Caco-2 (cell line): Measurements from ENCODE around the gene TSPAN33. TPM values are rescaled to one million over a fixed set of nuclear protein-coding genes. Genes with fewer than 3 reads are reported as not detected.
A peak's percentile ranks its signal among the peaks of the same experiment; 100 is the strongest.

Experiments used
- BruUV-seq: library from RNA; stranded (reverse); fragments of 400-500 nt; replicated peaks from 2 replicates; lab custom pipeline; 2021; lab: Mats Ljungman, UMichigan
- CTCF ChIA-PET: fragments of 300-600 bp; sonication (Branson Sonifier 250); formaldehyde crosslinking; loops from one replicate; lab custom pipeline; 2022; ENCODE audit warnings: antibody characterized with exemption; lab: Charles Lee
- POLR2A ChIA-PET: fragments of 300-600 bp; sonication (Branson Sonifier 250); formaldehyde crosslinking; loops from one replicate; lab custom pipeline; 2022; ENCODE audit warnings: antibody characterized with exemption; lab: Charles Lee
- DNase-seq, 2 experiments: peaks; one replicate each; pipeline versions ENCODE4 v3.0.0 to v3.0.0-alpha.2; 2020 to 2022
- H3K27me3 ChIP-seq: replicated peaks from 2 replicates; pipeline ENCODE4 v1.6.0; 2011; ENCODE audit warnings: low read length; ENCODE audit not compliant: control insufficient read depth, insufficient read depth
- H3K36me3 ChIP-seq: 2 replicates; pipeline ENCODE4 v1.5.1; 2011; ENCODE audit warnings: low read length; ENCODE audit not compliant: control insufficient read depth, insufficient read depth
- H3K4me1 ChIP-seq: fragments of 250-450 bp; sonication (Bioruptor Pico); 2 replicates; pipeline ENCODE4 v1.5.1; 2020; ENCODE audit warnings: mild to moderate bottlenecking
- H3K4me3 ChIP-seq: 2 replicates; pipeline ENCODE4 v1.5.1; 2011; ENCODE audit warnings: low read depth, mild to moderate bottlenecking, control low read depth, low read length
- H3K9me3 ChIP-seq: fragments of 250-450 bp; sonication (Bioruptor Pico); 2 replicates; pipeline ENCODE4 v1.5.1; 2020; ENCODE audit warnings: mild to moderate bottlenecking, moderate library complexity
- H3K27ac Mint-ChIP-seq: one replicate; pipeline ENCODE4 v1.8.0; 2022; ENCODE audit warnings: mixed read lengths; ENCODE audit not compliant: unreplicated experiment
- H3K27me3 Mint-ChIP-seq: one replicate; pipeline ENCODE4 v1.8.0; 2022; ENCODE audit warnings: mixed read lengths; ENCODE audit not compliant: insufficient read depth, unreplicated experiment
- H3K36me3 Mint-ChIP-seq: one replicate; pipeline ENCODE4 v1.8.0; 2022; ENCODE audit warnings: mild to moderate bottlenecking, mixed read lengths; ENCODE audit not compliant: insufficient read depth, unreplicated experiment
- H3K4me1 Mint-ChIP-seq: one replicate; pipeline ENCODE4 v1.8.0; 2022; ENCODE audit warnings: low read depth, mixed read lengths; ENCODE audit not compliant: unreplicated experiment
- H3K4me3 Mint-ChIP-seq: one replicate; pipeline ENCODE4 v1.8.0; 2022; ENCODE audit warnings: mild to moderate bottlenecking, moderate library complexity, mixed read lengths; ENCODE audit not compliant: unreplicated experiment
- H3K9me3 Mint-ChIP-seq: one replicate; pipeline ENCODE4 v1.8.0; 2022; ENCODE audit warnings: mixed read lengths; ENCODE audit not compliant: unreplicated experiment
- CTCF ChIP-seq, 2 experiments: fragments of 200-600 bp in 1 of 2; IDR thresholded peaks; 1 replicate in 1 of 2; 2 replicates in 1 of 2; pipeline versions ENCODE4 v1.5.1 to v1.8.0; 2011 to 2022; ENCODE audit warnings: antibody characterized with exemption in 1 of 2, control low read depth in 1 of 2, inconsistent platforms in 1 of 2, low read depth in 1 of 2, low read length in 1 of 2, mild to moderate bottlenecking in 1 of 2, moderate library complexity in 1 of 2; ENCODE audit not compliant: insufficient read depth in 1 of 2, severe bottlenecking in 1 of 2, unreplicated experiment in 1 of 2
- intact Hi-C: fragments of 100-400 bp; cut with micrococcal nuclease; formaldehyde crosslinking; loops from one replicate; pipeline ENCODE4 v1.10.0; 2022; ENCODE audit not compliant: unreplicated experiment
- total RNA-seq: library from RNA; stranded (reverse); gene quantifications from 2 replicates; pipeline ENCODE4 v1.2.3, GENCODE V29; 2022

TSPAN33 gene
- total RNA-seq, 1 experiment from 2014 or later = 4.5 TPM

GRCh38 chr7:129162732-129163131, 18.2 kb downstream of the TSPAN33 start:
- Mint-ChIP-seq H3K27me3 (peaks cover 2% of the 10 kb centered on the region), H3K27ac (no peak overlapping the region), H3K4me1 (no peaks in the 10 kb centered on the region), H3K9me3 (peaks cover 9% of the 10 kb centered on the region), H3K4me3 (no peak overlapping the region), H3K36me3 (no peaks in the 10 kb centered on the region)
- Histone ChIP-seq H3K9me3 (no peaks in the 10 kb centered on the region), H3K4me1 (no peaks in the 10 kb centered on the region), H3K27me3 (no peaks in the 10 kb centered on the region), H3K36me3 (no peaks in the 10 kb centered on the region), H3K4me3 (no peak overlapping the region)
- intact Hi-C loops = no loop called here
- no peak for DNase-seq
- no TSS peak for BruUV-seq
- ChIA-PET POLR2A (no interaction called here), CTCF (interaction anchor here (1.1 to 1.6 kb wide), 3 partner anchors 49 to 56 kb away, joined by 3 to 101 read pairs (median 3); no protein-coding TSS in a partner anchor)
- TF ChIP-seq CTCF (IDR thresholded peaks at IDR 0.05; ENCODE audit: insufficient read depth in 1 of 2, low read depth in 1 of 2, low read length in 1 of 2, severe bottlenecking in 1 of 2, unreplicated experiment in 1 of 2) = no peak

- peaks cover 2% of the 10 kb centered on the region for H3K27me3 Mint-ChIP-seq
- no peaks in the 10 kb centered on the region for H3K27me3 ChIP-seq
- H3K4me1 ChIP-seq = no peaks in the 10 kb centered on the region
- H3K9me3 ChIP-seq = no peaks in the 10 kb centered on the region
- no peaks in the 10 kb centered on the region for H3K36me3 Mint-ChIP-seq
- no peak overlapping the region for H3K4me3 Mint-ChIP-seq
- no TSS peak for BruUV-seq
- peak; percentile 74 to 85 for TF ChIP-seq CTCF (IDR thresholded peaks at IDR 0.05; ENCODE audit: insufficient read depth in 1 of 2, low read depth in 1 of 2, low read length in 1 of 2, severe bottlenecking in 1 of 2, unreplicated experiment in 1 of 2)
- no peak overlapping the region for H3K27ac Mint-ChIP-seq
- DNase-seq = peak in 1 of 2 experiments; percentile 25
- POLR2A ChIA-PET = interaction anchor here (0.7 kb wide), 1 partner anchor 24 kb away, joined by 4 read pairs; the partner anchor contains the start of gene SMO
- H3K4me1 Mint-ChIP-seq = no peaks in the 10 kb centered on the region
- no peaks in the 10 kb centered on the region for H3K36me3 ChIP-seq
- intact Hi-C loops = loop anchor here (1.0 kb wide), 2 partner anchors 46 to 50 kb away; no protein-coding TSS in a partner anchor
- CTCF ChIA-PET = interaction anchor here (0.6 to 1.6 kb wide), 21 partner anchors 8 to 270 kb away, joined by 3 to 101 read pairs (median 4); partner anchors contain the start of genes AHCYL2, SMO and STRIP2
- H3K4me3 ChIP-seq = no peak overlapping the region
- no peaks in the 10 kb centered on the region for H3K9me3 Mint-ChIP-seq
Observed at GRCh38 chr7:129163875-129164544, 19.5 kb downstream of the TSPAN33 start.

- Mint-ChIP-seq H3K9me3 (no peaks in the 10 kb centered on the region), H3K27ac (no peak overlapping the region)
Observed at GRCh38 chr7:129166745-129167144, 22.2 kb downstream of the TSPAN33 start.

More at GRCh38 chr7:129166745-129167144, 22.2 kb downstream of the TSPAN33 start:
- H3K27me3 Mint-ChIP-seq = peaks cover 2% of the 10 kb centered on the region
- no peaks in the 10 kb centered on the region for H3K4me1 ChIP-seq
- ChIA-PET CTCF (no interaction called here), POLR2A (no interaction called here)
- no peaks in the 10 kb centered on the region for H3K36me3 Mint-ChIP-seq
- no peaks in the 10 kb centered on the region for H3K9me3 ChIP-seq
- no peak overlapping the region for H3K4me3 Mint-ChIP-seq
- no peak for TF ChIP-seq CTCF (IDR thresholded peaks at IDR 0.05; ENCODE audit: insufficient read depth in 1 of 2, low read depth in 1 of 2, low read length in 1 of 2, severe bottlenecking in 1 of 2, unreplicated experiment in 1 of 2)
- intact Hi-C loops = no loop called here
- H3K4me3 ChIP-seq = no peak overlapping the region
- H3K27me3 ChIP-seq = no peaks in the 10 kb centered on the region
- H3K4me1 Mint-ChIP-seq = no peaks in the 10 kb centered on the region
- no peak for DNase-seq
- no peaks in the 10 kb centered on the region for H3K36me3 ChIP-seq
- no TSS peak for BruUV-seq
